GM13976 (cell line): Measurements from ENCODE around the gene PACSIN2.
"Not testable (repeated sequence)": the region's sequence is repeated elsewhere in the genome, so short reads cannot be mapped to it uniquely, and the experiment has no call there.

Source experiments
- DNase-seq: peaks from one replicate; pipeline ENCODE4 v3.0.0; 2012; ENCODE audit warnings: low spot score
- CTCF ChIP-seq: IDR thresholded peaks from 2 replicates; pipeline ENCODE4 v1.5.1; 2012; ENCODE audit warnings: borderline replicate concordance, mild to moderate bottlenecking; ENCODE audit not compliant: insufficient read depth; ENCODE audit errors: extremely low read depth, missing control alignments, control extremely low read depth
- in situ Hi-C: fragments of 300-500 bp; cut with MboI; formaldehyde crosslinking; loops from one replicate; pipeline ENCODE4 v1.12.0; 2022; ENCODE audit warnings: low sequenced_read_pairs, mixed read lengths, inconsistent platforms; ENCODE audit not compliant: unreplicated experiment

Gene PACSIN2

GRCh38 chr22:43001271-43002201, 13.4 kb downstream of the PACSIN2 start:
- no peak for DNase-seq
- TF ChIP-seq CTCF, result no peak

GRCh38 chr22:43000441-43001175, 14.3 kb downstream of the PACSIN2 start:
- TF ChIP-seq CTCF, result no peak
- DNase-seq, result peak; percentile 54
- in situ Hi-C loops, result no loop called here

More at GRCh38 chr22:43001271-43002201, 13.4 kb downstream of the PACSIN2 start:
- in situ Hi-C loops, result no loop called here

- DNase-seq, result no peak
- in situ Hi-C loops, result no loop called here
- no peak for TF ChIP-seq CTCF
Measured at GRCh38 chr22:42997582-42998090, 17.3 kb downstream of the PACSIN2 start.

- in situ Hi-C loops, result no loop called here
- no peak for DNase-seq
- TF ChIP-seq CTCF, result no peak
Measured at GRCh38 chr22:42996646-42997365, 18.1 kb downstream of the PACSIN2 start.

GRCh38 chr22:42995654-42996053, 19.3 kb downstream of the PACSIN2 start:
- DNase-seq, in situ Hi-C loops: not testable (repeated sequence)

GRCh38 chr22:42994917-42995562, 19.9 kb downstream of the PACSIN2 start:
- DNase-seq, result peak; percentile 53
- in situ Hi-C loops, result no loop called here
- no peak for TF ChIP-seq CTCF
